Measurements from ENCODE around the gene ARNT2. TPM values are rescaled to one million over a fixed set of nuclear protein-coding genes. Genes with fewer than 3 reads are reported as not detected.

Gene ARNT2
- total and polyA plus RNA-seq, 2 donors (not counting 1 experiment from before 2014, with no cell fraction given), result 15.5 to 61.2 TPM

- Histone ChIP-seq H3K27ac (ENCODE audit: insufficient read depth, low read length) (no peak overlapping the region), H3K27me3 (ENCODE audit: control insufficient read depth, insufficient read depth, low read length) (no peaks in the 10 kb centered on the region), H3K4me2 (ENCODE audit: extremely low read depth, insufficient read depth, low read length) (no peak overlapping the region), H3K4me3 (replicated peaks in 1 of 4; ENCODE audit: control extremely low read depth in 1 of 4, insufficient read depth in 1 of 4, low read depth in 3 of 4, low read length in 4 of 4) (no peak overlapping the region), H3K36me3 (ENCODE audit: control insufficient read depth, insufficient read depth, low read length) (no peaks in the 10 kb centered on the region), H3K4me1 (ENCODE audit: control insufficient read depth, extremely low read depth, insufficient read depth, low read length) (peaks cover 5% of the 10 kb centered on the region), H2AFZ (ENCODE audit: low read length) (no peak overlapping the region), H3K9me3 (ENCODE audit: control insufficient read depth, insufficient read depth, low read depth, low read length) (no peaks in the 10 kb centered on the region), H4K20me1 (ENCODE audit: control insufficient read depth, extremely low read depth, insufficient read depth, low read length) (no peaks in the 10 kb centered on the region), H3K79me2 (ENCODE audit: control insufficient read depth, insufficient read depth, low read length) (peaks cover 6% of the 10 kb centered on the region), H3K9ac (ENCODE audit: insufficient read depth, low read length) (no peak overlapping the region)
- no peak for DNase-seq (ENCODE audit: low read depth in 2 of 2)
- TF ChIP-seq EZH2 (IDR thresholded peaks at IDR 0.05; ENCODE audit: low read length, missing control alignments) (no peak), CTCF (conservative IDR thresholded peaks at IDR 0.05 in 1 of 2, IDR thresholded peaks at IDR 0.05 in 1 of 2; ENCODE audit: low read depth in 1 of 2, low read length in 2 of 2) (no peak)
Observed at GRCh38 chr15:80545078-80545477, 140.9 kb downstream of the ARNT2 start.

GRCh38 chr15:80547264-80547663, 143.1 kb downstream of the ARNT2 start:
- Histone ChIP-seq H3K4me1 (ENCODE audit: control insufficient read depth, extremely low read depth, insufficient read depth, low read length) (peaks cover 18% of the 10 kb centered on the region), H3K27ac (ENCODE audit: insufficient read depth, low read length) (no peak overlapping the region), H3K27me3 (ENCODE audit: control insufficient read depth, insufficient read depth, low read length) (no peaks in the 10 kb centered on the region), H3K9me3 (ENCODE audit: control insufficient read depth, insufficient read depth, low read depth, low read length) (no peaks in the 10 kb centered on the region), H3K9ac (ENCODE audit: insufficient read depth, low read length) (no peak overlapping the region), H3K36me3 (ENCODE audit: control insufficient read depth, insufficient read depth, low read length) (no peaks in the 10 kb centered on the region), H3K79me2 (ENCODE audit: control insufficient read depth, insufficient read depth, low read length) (peaks cover 6% of the 10 kb centered on the region), H3K4me2 (ENCODE audit: extremely low read depth, insufficient read depth, low read length) (no peak overlapping the region), H3K4me3 (replicated peaks in 1 of 4; ENCODE audit: control extremely low read depth in 1 of 4, insufficient read depth in 1 of 4, low read depth in 3 of 4, low read length in 4 of 4) (no peak overlapping the region), H2AFZ (ENCODE audit: low read length) (no peak overlapping the region), H4K20me1 (ENCODE audit: control insufficient read depth, extremely low read depth, insufficient read depth, low read length) (no peaks in the 10 kb centered on the region)
- DNase-seq (ENCODE audit: low read depth in 2 of 2), result peak in 1 of 2 donors; percentile 42
- no peak for TF ChIP-seq EZH2 (IDR thresholded peaks at IDR 0.05; ENCODE audit: low read length, missing control alignments)
- TF ChIP-seq CTCF (conservative IDR thresholded peaks at IDR 0.05 in 1 of 2, IDR thresholded peaks at IDR 0.05 in 1 of 2; ENCODE audit: low read depth in 1 of 2, low read length in 2 of 2), result no peak

GRCh38 chr15:80549191-80549590, 145.0 kb downstream of the ARNT2 start:
- Histone ChIP-seq H3K4me2 (ENCODE audit: extremely low read depth, insufficient read depth, low read length) (peak overlapping the region; percentile 78), H4K20me1 (ENCODE audit: control insufficient read depth, extremely low read depth, insufficient read depth, low read length) (no peaks in the 10 kb centered on the region), H3K9me3 (ENCODE audit: control insufficient read depth, insufficient read depth, low read depth, low read length) (no peaks in the 10 kb centered on the region), H3K4me3 (replicated peaks in 1 of 4; ENCODE audit: control extremely low read depth in 1 of 4, insufficient read depth in 1 of 4, low read depth in 3 of 4, low read length in 4 of 4) (peak overlapping the region in 3 of 4 experiments; percentile 26 to 41 (median 27)), H3K79me2 (ENCODE audit: control insufficient read depth, insufficient read depth, low read length) (peaks cover 4% of the 10 kb centered on the region), H3K9ac (ENCODE audit: insufficient read depth, low read length) (no peak overlapping the region), H3K27me3 (ENCODE audit: control insufficient read depth, insufficient read depth, low read length) (no peaks in the 10 kb centered on the region), H3K36me3 (ENCODE audit: control insufficient read depth, insufficient read depth, low read length) (no peaks in the 10 kb centered on the region), H2AFZ (ENCODE audit: low read length) (no peak overlapping the region), H3K27ac (ENCODE audit: insufficient read depth, low read length) (peak overlapping the region; percentile 91), H3K4me1 (ENCODE audit: control insufficient read depth, extremely low read depth, insufficient read depth, low read length) (peaks cover 18% of the 10 kb centered on the region)
- TF ChIP-seq EZH2 (IDR thresholded peaks at IDR 0.05; ENCODE audit: low read length, missing control alignments) (no peak), CTCF (conservative IDR thresholded peaks at IDR 0.05 in 1 of 2, IDR thresholded peaks at IDR 0.05 in 1 of 2; ENCODE audit: low read depth in 1 of 2, low read length in 2 of 2) (no peak)
- DNase-seq (ENCODE audit: low read depth in 2 of 2), result peak; percentile 74 to 89
